ENCODE measurements around the gene SELENOT.
"Not testable (repeated sequence)": the region's sequence is repeated elsewhere in the genome, so short reads cannot be mapped to it uniquely, and the experiment has no call there.

Gene SELENOT

DNA sequence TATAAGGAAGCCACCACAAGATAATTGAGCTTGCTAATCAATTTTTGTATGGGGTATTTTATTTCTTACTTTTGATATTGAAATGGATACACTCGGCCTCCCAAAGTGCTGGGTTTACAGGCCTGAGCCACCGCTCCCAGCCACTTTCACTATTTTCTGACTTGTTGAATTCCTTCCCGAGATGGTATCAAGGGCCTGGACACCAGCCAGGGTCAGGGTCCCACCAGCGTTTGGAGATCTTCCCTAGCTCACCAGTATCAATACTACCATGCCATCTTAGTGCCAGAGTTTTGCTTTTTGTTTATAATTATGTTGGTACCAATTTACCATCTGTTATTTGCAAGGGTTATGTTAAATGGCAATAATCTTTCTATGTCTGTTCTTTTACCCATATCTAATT lies 5.5 kb upstream of the SELENOT start:
- no peak for DNase-seq (ENCODE audit: low read depth)
- H3K4me3 ChIP-seq (ENCODE audit: low read depth, low read length) = no peak overlapping the region
- TF ChIP-seq, protein P1, sequence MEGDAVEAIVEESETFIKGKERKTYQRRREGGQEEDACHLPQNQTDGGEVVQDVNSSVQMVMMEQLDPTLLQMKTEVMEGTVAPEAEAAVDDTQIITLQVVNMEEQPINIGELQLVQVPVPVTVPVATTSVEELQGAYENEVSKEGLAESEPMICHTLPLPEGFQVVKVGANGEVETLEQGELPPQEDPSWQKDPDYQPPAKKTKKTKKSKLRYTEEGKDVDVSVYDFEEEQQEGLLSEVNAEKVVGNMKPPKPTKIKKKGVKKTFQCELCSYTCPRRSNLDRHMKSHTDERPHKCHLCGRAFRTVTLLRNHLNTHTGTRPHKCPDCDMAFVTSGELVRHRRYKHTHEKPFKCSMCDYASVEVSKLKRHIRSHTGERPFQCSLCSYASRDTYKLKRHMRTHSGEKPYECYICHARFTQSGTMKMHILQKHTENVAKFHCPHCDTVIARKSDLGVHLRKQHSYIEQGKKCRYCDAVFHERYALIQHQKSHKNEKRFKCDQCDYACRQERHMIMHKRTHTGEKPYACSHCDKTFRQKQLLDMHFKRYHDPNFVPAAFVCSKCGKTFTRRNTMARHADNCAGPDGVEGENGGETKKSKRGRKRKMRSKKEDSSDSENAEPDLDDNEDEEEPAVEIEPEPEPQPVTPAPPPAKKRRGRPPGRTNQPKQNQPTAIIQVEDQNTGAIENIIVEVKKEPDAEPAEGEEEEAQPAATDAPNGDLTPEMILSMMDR (IDR thresholded peaks at IDR 0.05; ENCODE audit: control insufficient read depth, extremely low read depth, insufficient read depth) = no peak

DNA sequence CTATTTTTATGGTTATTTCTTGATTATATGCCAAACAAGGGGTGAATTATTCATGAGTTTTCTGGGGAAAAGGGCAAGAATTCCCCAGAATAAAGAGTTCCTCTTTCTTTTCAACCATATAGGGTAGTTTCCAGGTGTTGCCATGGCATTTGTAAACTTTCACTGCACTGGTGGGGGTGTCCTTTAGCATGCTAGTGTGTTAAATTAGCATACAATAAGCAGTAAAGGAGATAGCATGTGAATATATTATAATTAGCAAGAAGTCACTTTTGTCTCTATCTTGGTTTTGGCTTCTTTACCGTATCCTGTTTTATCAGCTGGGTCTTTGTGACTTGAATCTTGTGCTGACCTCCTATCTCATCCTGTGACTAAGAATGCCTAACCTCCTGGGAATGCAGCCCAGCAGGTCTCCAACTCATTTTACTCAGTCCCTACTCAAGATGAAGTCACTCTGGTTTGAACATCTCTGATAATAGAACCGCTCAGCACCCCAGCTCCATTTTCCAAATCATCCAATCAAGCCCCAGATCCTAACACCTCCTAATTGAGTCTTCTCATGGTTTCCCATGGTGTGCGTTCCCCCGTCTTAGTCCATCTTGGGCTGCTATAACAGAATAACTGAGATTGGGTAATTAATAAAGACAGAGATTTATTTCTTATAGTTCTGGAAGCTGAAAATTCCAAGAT lies 3.4 kb upstream of the SELENOT start:
- H3K4me3 ChIP-seq (ENCODE audit: low read depth, low read length) = no peak overlapping the region
- TF ChIP-seq, protein P1 (IDR thresholded peaks at IDR 0.05; ENCODE audit: control insufficient read depth, extremely low read depth, insufficient read depth) = no peak
- no peak for DNase-seq (ENCODE audit: low read depth)

DNA sequence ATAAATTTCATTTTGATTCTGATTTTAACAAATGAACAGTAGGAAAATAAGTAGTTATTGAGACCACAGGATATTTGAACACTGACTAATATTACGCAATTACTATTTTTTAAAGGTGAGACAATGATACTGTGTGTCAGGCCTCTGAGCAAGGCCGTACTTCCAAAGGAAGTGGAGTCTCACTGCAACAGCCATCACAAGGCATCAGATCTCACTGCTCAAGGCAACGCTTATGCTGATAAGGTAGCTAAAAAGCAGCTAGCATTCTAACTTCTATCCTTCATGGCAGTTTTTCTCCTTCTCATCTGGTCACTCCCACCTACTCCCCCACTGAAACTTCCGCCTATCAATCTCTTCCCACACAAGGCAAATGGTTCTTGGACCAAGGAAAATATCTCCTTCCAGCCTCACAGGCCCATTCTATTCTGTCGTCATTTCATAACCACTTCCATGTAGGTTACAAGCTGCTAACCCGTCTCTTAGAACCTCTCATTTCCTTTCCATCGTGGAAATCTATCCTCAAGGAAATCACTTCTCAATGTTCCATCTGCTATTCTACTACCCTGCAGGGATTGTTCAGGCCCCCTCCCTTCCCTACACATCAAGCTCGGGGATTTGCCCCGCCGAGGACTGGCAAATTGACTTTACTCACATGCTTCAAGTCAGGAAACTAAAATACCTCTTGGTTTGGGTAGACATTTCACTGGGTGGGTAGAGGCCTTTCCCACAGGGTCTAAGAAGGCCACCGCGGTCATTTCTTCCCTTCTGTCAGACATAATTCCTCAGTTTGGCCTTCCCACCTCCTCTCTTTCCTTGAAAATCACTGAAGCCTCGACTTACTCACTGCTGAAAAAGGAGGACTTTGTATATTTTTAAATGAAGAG lies 2.2 kb upstream of the SELENOT start:
- not testable (repeated sequence) for DNase-seq (ENCODE audit: low read depth)

DNA sequence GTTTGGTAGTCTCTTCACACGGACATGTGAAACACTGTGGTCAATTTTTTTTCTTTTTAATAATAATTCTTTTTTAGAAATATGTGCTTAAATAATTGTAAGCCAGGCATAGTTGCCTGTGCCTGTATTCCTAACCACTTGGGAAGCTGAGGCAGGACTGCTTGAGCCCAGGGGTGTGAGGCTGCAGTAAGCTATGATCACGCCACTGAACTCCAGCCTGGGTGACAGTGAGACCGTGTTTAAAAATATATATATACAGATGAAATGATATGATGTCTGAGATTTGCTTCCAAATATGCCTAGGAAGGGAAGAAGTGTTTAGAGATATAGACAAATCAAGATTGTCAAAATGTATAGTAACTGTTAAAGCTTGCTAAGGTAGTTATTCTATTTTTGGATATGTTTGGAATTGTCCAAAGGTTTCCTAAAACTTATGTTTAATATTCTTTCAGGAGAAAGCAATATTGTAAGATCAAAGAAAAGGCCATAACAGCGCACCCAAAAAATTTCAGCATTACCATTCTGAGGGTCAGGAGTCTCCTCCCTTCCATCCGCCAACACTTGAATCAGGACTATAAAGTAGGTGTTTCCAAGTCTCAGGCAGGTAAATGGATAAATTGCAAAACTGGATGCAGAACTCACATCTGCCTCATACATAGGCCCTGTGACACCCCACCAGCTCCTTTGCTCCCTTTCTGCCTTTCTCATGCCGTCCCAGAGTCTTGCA lies 532 bp upstream of the SELENOT start:
- peak overlapping the region; percentile 96 for H3K4me3 ChIP-seq (ENCODE audit: low read depth, low read length)
- no peak for DNase-seq (ENCODE audit: low read depth)
- TF ChIP-seq, protein P1 (IDR thresholded peaks at IDR 0.05; ENCODE audit: control insufficient read depth, extremely low read depth, insufficient read depth) = no peak

More for the DNA sequence above, 2.2 kb upstream of the SELENOT start:
- H3K4me3 ChIP-seq (ENCODE audit: low read depth, low read length) = not testable (repeated sequence)

DNA sequence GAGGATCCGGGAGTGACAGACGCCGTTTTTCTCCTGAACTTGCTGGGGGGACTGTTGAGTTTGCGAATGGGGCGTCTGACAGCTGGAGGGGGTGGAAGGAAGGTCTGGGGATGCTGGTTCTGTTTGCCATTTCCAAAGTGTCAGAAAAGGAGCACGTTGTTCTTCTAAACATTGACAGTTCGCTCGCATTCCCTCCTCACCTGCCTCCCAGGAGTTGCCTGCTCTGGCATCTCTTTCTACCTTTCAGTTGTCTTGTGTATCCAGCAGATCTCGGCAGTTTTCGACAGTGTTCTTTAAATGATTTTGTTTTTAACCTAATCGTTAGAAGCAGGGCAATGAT lies 829 bp downstream of the SELENOT start:
- peak overlapping the region; percentile 96 for H3K4me3 ChIP-seq (ENCODE audit: low read depth, low read length)
- DNase-seq (ENCODE audit: low read depth) = no peak
- TF ChIP-seq, protein P1 (IDR thresholded peaks at IDR 0.05; ENCODE audit: control insufficient read depth, extremely low read depth, insufficient read depth) = no peak

DNA sequence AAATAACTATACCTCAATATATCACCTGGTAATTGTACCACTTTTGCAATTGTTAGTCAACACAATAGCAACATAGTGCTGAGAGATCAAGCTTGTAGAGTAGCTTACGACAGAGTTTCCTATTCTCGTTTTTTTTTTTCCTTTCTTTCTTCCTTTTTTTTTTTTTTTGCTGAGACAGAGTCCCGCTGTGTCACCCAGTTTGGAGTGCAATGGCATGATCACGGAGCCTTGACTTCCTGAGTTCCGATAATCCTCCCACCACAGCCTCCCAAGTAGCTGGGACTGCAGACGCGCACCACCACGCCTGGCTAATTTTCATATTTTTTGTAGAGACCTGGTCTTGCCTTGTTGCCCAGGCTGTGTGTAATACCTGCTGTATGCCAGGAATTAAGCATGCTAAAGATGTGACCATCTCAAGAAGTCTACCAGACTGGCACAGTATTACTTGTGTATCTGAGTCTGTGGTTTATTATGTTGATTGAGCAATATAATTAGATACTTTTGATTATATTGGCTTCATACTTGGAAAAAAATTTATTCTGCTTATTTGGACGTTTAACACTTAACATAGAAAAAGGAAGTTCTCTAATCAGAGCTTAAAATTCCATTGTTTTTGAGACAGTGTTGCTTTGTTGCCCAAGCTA lies 3.0 kb downstream of the SELENOT start:
- TF ChIP-seq, protein P1 (IDR thresholded peaks at IDR 0.05; ENCODE audit: control insufficient read depth, extremely low read depth, insufficient read depth) = no peak
- DNase-seq (ENCODE audit: low read depth) = no peak
- no peak overlapping the region for H3K4me3 ChIP-seq (ENCODE audit: low read depth, low read length)

Data from LNCaP clone FGC (cell line).